H9 (cell line): ENCODE results near the gene LY6G5B. TPM values are rescaled to one million over a fixed set of nuclear protein-coding genes. Genes with fewer than 3 reads are reported as not detected.

Experiments
- DNase-seq: peaks from one replicate; pipeline ENCODE4 v3.0.0-alpha.2; 2017
- H2AFZ ChIP-seq: one replicate; pipeline ENCODE4 v1.6.1; 2013; ENCODE audit warnings: mild to moderate bottlenecking, low read length, control low read depth, moderate library complexity
- H2AK5ac ChIP-seq: 2 replicates; pipeline ENCODE4 v1.6.1; 2013; ENCODE audit warnings: low read length, control low read depth, mixed read lengths; ENCODE audit not compliant: insufficient read length
- H2BK120ac ChIP-seq: one replicate; pipeline ENCODE4 v1.6.1; 2013; ENCODE audit warnings: low read depth, mild to moderate bottlenecking, low read length, control low read depth, inconsistent platforms; ENCODE audit not compliant: poor library complexity, severe bottlenecking
- H2BK12ac ChIP-seq: 2 replicates; pipeline ENCODE4 v1.6.1; 2013; ENCODE audit warnings: low read length, control low read depth, mixed read lengths, low read depth; ENCODE audit not compliant: insufficient read length
- H2BK15ac ChIP-seq: 2 replicates; pipeline ENCODE4 v1.6.1; 2013; ENCODE audit warnings: low read depth, low read length, control low read depth
- H2BK20ac ChIP-seq: one replicate; pipeline ENCODE4 v1.6.1; 2013; ENCODE audit warnings: low read depth, mild to moderate bottlenecking, low read length, control low read depth, inconsistent platforms; ENCODE audit not compliant: poor library complexity, severe bottlenecking
- H2BK5ac ChIP-seq: 2 replicates; pipeline ENCODE4 v1.6.1; 2013; ENCODE audit warnings: low read length, control low read depth, mixed read lengths; ENCODE audit not compliant: insufficient read length
- H3K14ac ChIP-seq: 2 replicates; pipeline ENCODE4 v1.6.1; 2013; ENCODE audit warnings: low read length, control low read depth; ENCODE audit not compliant: insufficient read depth
- H3K18ac ChIP-seq: 2 replicates; pipeline ENCODE4 v1.6.1; 2013; ENCODE audit warnings: low read depth, mild to moderate bottlenecking, mixed read lengths, low read length, control low read depth; ENCODE audit not compliant: insufficient read length
- H3K23ac ChIP-seq: 2 replicates; pipeline ENCODE4 v1.6.1; 2013; ENCODE audit warnings: low read length, control low read depth, mixed read lengths, low read depth; ENCODE audit not compliant: insufficient read length
- H3K23me2 ChIP-seq: 2 replicates; pipeline ENCODE4 v1.6.1; 2013; ENCODE audit warnings: low read depth, mild to moderate bottlenecking, mixed read lengths, low read length, control low read depth; ENCODE audit not compliant: insufficient read length, poor library complexity, severe bottlenecking
- H3K27ac ChIP-seq: 2 replicates; pipeline ENCODE4 v1.5.1; 2013; ENCODE audit warnings: low read length, control low read depth, mixed read lengths, low read depth; ENCODE audit not compliant: insufficient read length
- H3K27me3 ChIP-seq: 2 replicates; pipeline ENCODE4 v1.6.1; 2013; ENCODE audit warnings: low read length, control low read depth, inconsistent platforms; ENCODE audit not compliant: insufficient read depth
- H3K4ac ChIP-seq: 2 replicates; pipeline ENCODE4 v1.6.1; 2013; ENCODE audit warnings: low read depth, mild to moderate bottlenecking, control low read depth, inconsistent platforms, low read length, moderate library complexity
- H3K4me1 ChIP-seq: 2 replicates; pipeline ENCODE4 v1.6.1; 2013; ENCODE audit warnings: low read length, control low read depth, inconsistent platforms; ENCODE audit not compliant: insufficient read depth
- H3K4me2 ChIP-seq: 2 replicates; pipeline ENCODE4 v1.6.1; 2013; ENCODE audit warnings: low read length, control low read depth, mixed read lengths; ENCODE audit not compliant: insufficient read length, insufficient read depth
- H3K56ac ChIP-seq: 2 replicates; pipeline ENCODE4 v1.6.1; 2013; ENCODE audit warnings: low read depth, mild to moderate bottlenecking, mixed read lengths, low read length, control low read depth; ENCODE audit not compliant: insufficient read length
- H3K79me1 ChIP-seq: 2 replicates; pipeline ENCODE4 v1.6.1; 2013; ENCODE audit warnings: low read depth, mild to moderate bottlenecking, moderate library complexity, low read length, control low read depth, inconsistent platforms; ENCODE audit not compliant: insufficient read depth, poor library complexity, severe bottlenecking
- H3K79me2 ChIP-seq: 2 replicates; pipeline ENCODE4 v1.6.1; 2013; ENCODE audit warnings: low read length, control low read depth, inconsistent platforms; ENCODE audit not compliant: insufficient read depth
- H3K9ac ChIP-seq: 2 replicates; pipeline ENCODE4 v1.6.1; 2013; ENCODE audit warnings: low read length, control low read depth, mixed read lengths; ENCODE audit not compliant: insufficient read length; ENCODE audit errors: extremely low read depth
- H3K9me3 ChIP-seq: one replicate; pipeline ENCODE4 v1.6.1; 2013; ENCODE audit warnings: low read depth, low read length, inconsistent platforms; ENCODE audit not compliant: control insufficient read depth
- H3T11ph ChIP-seq: one replicate; pipeline ENCODE4 v1.6.1; 2013; ENCODE audit warnings: mild to moderate bottlenecking, low read length, control low read depth, inconsistent platforms
- H4K20me1 ChIP-seq: one replicate; pipeline ENCODE4 v1.6.1; 2013; ENCODE audit not compliant: control insufficient read depth, insufficient read length, insufficient read depth
- H4K5ac ChIP-seq: 2 replicates; pipeline ENCODE4 v1.6.1; 2013; ENCODE audit warnings: low read depth, mild to moderate bottlenecking, mixed read lengths, low read length, control low read depth; ENCODE audit not compliant: insufficient read length
- H4K8ac ChIP-seq: replicated peaks from 2 replicates; pipeline ENCODE4 v1.6.1; 2013; ENCODE audit warnings: low read length, control low read depth, mixed read lengths, low read depth; ENCODE audit not compliant: insufficient read length
- H4K91ac ChIP-seq: 2 replicates; pipeline ENCODE4 v1.6.1; 2013; ENCODE audit warnings: low read depth, mild to moderate bottlenecking, moderate library complexity, mixed read lengths, low read length, control low read depth; ENCODE audit not compliant: insufficient read length
- H3K27ac Mint-ChIP-seq, 3 experiments: 2 replicates in 2 of 3; 3 replicates in 1 of 3; pipeline ENCODE4 v1.8.0; 2020 to 2021; ENCODE audit warnings: mixed read lengths in 3 of 3, mild to moderate bottlenecking in 1 of 3, moderate library complexity in 1 of 3
- H3K27me3 Mint-ChIP-seq: 2 replicates; pipeline ENCODE4 v1.8.0; 2021; ENCODE audit warnings: low read depth, mild to moderate bottlenecking, moderate library complexity, mixed read lengths
- H3K36me3 Mint-ChIP-seq, 3 experiments: 2 replicates in 2 of 3; 3 replicates in 1 of 3; pipeline ENCODE4 v1.8.0; 2020 to 2021; ENCODE audit warnings: low read depth in 3 of 3, mixed read lengths in 3 of 3; ENCODE audit not compliant: insufficient read depth in 1 of 3
- H3K4me1 Mint-ChIP-seq, 2 experiments: 2 replicates each; pipeline ENCODE4 v1.8.0; 2020; ENCODE audit warnings: mixed read lengths in 2 of 2
- H3K4me3 Mint-ChIP-seq, 2 experiments: 2 replicates in 1 of 2; 3 replicates in 1 of 2; pipeline ENCODE4 v1.8.0; 2020 to 2021; ENCODE audit warnings: mild to moderate bottlenecking in 2 of 2, mixed read lengths in 2 of 2, moderate library complexity in 1 of 2
- H3K9me3 Mint-ChIP-seq, 2 experiments: 2 replicates in 1 of 2; 3 replicates in 1 of 2; pipeline ENCODE4 v1.8.0; 2020; ENCODE audit warnings: mild to moderate bottlenecking in 2 of 2, mixed read lengths in 2 of 2, moderate library complexity in 1 of 2
- CTCF ChIP-seq: fragments of 200-600 bp; sonication (generic); conservative IDR thresholded peaks from 3 replicates; pipeline ENCODE4 v1.8.0; 2021; ENCODE audit warnings: antibody characterized with exemption, mild to moderate bottlenecking
- WGBS: extraction: QIAGEN DNeasy Blood & Tissue Kit; methylation state at CpG from one replicate; pipeline ENCODE4 v1.1.7; 2013; ENCODE audit warnings: missing lambda C conversion rate, low lambda C conversion rate, mixed read lengths; ENCODE audit not compliant: insufficient read length; ENCODE audit errors: extremely low coverage; 5-methylcytosine and 5-hydroxymethylcytosine counted together
- total RNA-seq: library from RNA; stranded (reverse); gene quantifications from 2 replicates; pipeline ENCODE4 v1.2.1, GENCODE V29; 2021

The LY6G5B gene
- total RNA-seq, 1 experiment from 2014 or later, result 21.6 TPM

GRCh38 chr6:31660381-31661261 is 9.2 kb upstream of the LY6G5B start, which contains the start of gene C6orf47:
C6orf47 (minus strand) TSS chr6:31660778; CDS start chr6:31659947, 831 bp downstream.
- no peak within 1 kb of the TSS for H3K27ac ChIP-seq
- H4K91ac ChIP-seq, result no peak within 1 kb of the TSS
- Mint-ChIP-seq H3K9me3 (no peaks in the 10 kb centered on the region), H3K36me3 (peaks cover 23 to 48% (median 42%) of the 10 kb centered on the region in 3 experiments), H3K4me3 (peak within 1 kb of the TSS; percentile 87 to 92), H3K27ac (peak within 1 kb of the TSS; percentile 85 to 95 (median 94)), H3K4me1 (peaks cover 36 to 43% of the 10 kb centered on the region in 2 experiments), H3K27me3 (no peaks in the 10 kb centered on the region; the same call in 1 of the 2 replicates)
- H2BK120ac ChIP-seq, result no peak within 1 kb of the TSS
- peak within 1 kb of the TSS; percentile 37 for H3K18ac ChIP-seq
- H2BK15ac ChIP-seq, result no peak within 1 kb of the TSS
- no peak within 1 kb of the TSS for H4K5ac ChIP-seq
- H2BK12ac ChIP-seq, result no peak within 1 kb of the TSS
- no peaks in the 10 kb centered on the region for H4K20me1 ChIP-seq
- H3K9me3 ChIP-seq, result no peaks in the 10 kb centered on the region
- peaks cover 19% of the 10 kb centered on the region for H3K23me2 ChIP-seq
- peak within 1 kb of the TSS; percentile 91 for H3K9ac ChIP-seq
- H2AFZ ChIP-seq, result no peak within 1 kb of the TSS
- no peak within 1 kb of the TSS for H2BK5ac ChIP-seq
- H3K14ac ChIP-seq, result peak within 1 kb of the TSS; percentile 90
- peaks cover 15% of the 10 kb centered on the region for H3K79me1 ChIP-seq
- H3K27me3 ChIP-seq, result no peaks in the 10 kb centered on the region
- no peak within 1 kb of the TSS for H3K56ac ChIP-seq
- H2AK5ac ChIP-seq, result no peak within 1 kb of the TSS
- no CpG with 5 or more reads among the region's 52 CpGs for WGBS
- peaks cover 4% of the 10 kb centered on the region; the same call in 1 of the 2 replicates for H3K79me2 ChIP-seq
- no peak within 1 kb of the TSS for H4K8ac ChIP-seq
- no peak within 1 kb of the TSS for H3K4ac ChIP-seq
- no peak within 1 kb of the TSS for H3K23ac ChIP-seq
- H3K4me1 ChIP-seq, result no peaks in the 10 kb centered on the region
- no peak within 1 kb of the TSS for H2BK20ac ChIP-seq
- peak; percentile 91 for DNase-seq
- no peak within 1 kb of the TSS for H3T11ph ChIP-seq
- TF ChIP-seq CTCF, result no peak
- H3K4me2 ChIP-seq, result peak within 1 kb of the TSS; percentile 73
